Measurements from ENCODE around the gene PCGF3. TPM values are rescaled to one million over a fixed set of nuclear protein-coding genes. Genes with fewer than 3 reads are reported as not detected.
"Not testable (repeated sequence)": the region's sequence is repeated elsewhere in the genome, so short reads cannot be mapped to it uniquely, and the experiment has no call there.

PCGF3 gene
- total and polyA plus RNA-seq, 9 of the 15 experiments (the other 6 are each of a cell fraction or from before 2014, with no cell fraction given), result 2.6 to 46.1 (median 20.3) TPM

DNA sequence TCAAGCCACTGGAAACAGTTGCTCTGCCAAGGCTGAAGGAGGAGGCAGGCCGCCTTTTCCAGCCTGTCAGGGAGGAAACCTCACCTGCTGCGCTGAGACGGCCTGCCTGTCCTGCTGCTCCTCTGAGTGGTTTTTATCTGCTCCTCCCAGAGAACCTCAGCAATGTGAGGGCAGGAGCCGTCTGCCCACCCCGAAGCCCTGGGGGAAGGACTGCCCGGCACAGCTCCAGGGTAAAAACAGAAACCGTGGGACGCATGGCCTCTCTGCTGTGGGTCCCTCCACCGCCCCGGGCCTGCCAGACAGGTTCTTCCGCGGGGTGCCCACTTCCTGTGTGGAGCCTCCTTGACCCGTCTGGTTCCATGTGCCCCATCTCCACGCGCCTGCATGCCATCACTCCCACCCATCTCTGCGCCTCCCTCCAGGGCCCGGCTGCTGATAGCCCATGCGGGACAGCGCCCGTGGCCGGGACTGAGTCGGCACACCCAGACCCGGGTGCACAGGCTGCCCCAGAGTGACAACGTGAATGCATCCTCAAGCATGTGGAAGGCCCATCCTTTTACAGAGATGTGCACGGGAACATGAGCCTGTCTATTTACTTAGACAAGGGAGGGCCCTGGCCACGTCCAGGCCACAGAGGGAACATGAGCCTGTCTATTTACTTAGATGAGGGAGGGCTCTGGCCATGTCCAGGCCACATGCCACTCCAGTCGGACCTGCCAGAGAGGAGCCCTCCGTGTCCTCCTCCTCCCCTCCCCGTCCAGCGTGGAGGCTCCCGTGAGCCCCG lies 12.7 kb upstream of the PCGF3 start (continued):
- TF ChIP-seq, protein P1, sequence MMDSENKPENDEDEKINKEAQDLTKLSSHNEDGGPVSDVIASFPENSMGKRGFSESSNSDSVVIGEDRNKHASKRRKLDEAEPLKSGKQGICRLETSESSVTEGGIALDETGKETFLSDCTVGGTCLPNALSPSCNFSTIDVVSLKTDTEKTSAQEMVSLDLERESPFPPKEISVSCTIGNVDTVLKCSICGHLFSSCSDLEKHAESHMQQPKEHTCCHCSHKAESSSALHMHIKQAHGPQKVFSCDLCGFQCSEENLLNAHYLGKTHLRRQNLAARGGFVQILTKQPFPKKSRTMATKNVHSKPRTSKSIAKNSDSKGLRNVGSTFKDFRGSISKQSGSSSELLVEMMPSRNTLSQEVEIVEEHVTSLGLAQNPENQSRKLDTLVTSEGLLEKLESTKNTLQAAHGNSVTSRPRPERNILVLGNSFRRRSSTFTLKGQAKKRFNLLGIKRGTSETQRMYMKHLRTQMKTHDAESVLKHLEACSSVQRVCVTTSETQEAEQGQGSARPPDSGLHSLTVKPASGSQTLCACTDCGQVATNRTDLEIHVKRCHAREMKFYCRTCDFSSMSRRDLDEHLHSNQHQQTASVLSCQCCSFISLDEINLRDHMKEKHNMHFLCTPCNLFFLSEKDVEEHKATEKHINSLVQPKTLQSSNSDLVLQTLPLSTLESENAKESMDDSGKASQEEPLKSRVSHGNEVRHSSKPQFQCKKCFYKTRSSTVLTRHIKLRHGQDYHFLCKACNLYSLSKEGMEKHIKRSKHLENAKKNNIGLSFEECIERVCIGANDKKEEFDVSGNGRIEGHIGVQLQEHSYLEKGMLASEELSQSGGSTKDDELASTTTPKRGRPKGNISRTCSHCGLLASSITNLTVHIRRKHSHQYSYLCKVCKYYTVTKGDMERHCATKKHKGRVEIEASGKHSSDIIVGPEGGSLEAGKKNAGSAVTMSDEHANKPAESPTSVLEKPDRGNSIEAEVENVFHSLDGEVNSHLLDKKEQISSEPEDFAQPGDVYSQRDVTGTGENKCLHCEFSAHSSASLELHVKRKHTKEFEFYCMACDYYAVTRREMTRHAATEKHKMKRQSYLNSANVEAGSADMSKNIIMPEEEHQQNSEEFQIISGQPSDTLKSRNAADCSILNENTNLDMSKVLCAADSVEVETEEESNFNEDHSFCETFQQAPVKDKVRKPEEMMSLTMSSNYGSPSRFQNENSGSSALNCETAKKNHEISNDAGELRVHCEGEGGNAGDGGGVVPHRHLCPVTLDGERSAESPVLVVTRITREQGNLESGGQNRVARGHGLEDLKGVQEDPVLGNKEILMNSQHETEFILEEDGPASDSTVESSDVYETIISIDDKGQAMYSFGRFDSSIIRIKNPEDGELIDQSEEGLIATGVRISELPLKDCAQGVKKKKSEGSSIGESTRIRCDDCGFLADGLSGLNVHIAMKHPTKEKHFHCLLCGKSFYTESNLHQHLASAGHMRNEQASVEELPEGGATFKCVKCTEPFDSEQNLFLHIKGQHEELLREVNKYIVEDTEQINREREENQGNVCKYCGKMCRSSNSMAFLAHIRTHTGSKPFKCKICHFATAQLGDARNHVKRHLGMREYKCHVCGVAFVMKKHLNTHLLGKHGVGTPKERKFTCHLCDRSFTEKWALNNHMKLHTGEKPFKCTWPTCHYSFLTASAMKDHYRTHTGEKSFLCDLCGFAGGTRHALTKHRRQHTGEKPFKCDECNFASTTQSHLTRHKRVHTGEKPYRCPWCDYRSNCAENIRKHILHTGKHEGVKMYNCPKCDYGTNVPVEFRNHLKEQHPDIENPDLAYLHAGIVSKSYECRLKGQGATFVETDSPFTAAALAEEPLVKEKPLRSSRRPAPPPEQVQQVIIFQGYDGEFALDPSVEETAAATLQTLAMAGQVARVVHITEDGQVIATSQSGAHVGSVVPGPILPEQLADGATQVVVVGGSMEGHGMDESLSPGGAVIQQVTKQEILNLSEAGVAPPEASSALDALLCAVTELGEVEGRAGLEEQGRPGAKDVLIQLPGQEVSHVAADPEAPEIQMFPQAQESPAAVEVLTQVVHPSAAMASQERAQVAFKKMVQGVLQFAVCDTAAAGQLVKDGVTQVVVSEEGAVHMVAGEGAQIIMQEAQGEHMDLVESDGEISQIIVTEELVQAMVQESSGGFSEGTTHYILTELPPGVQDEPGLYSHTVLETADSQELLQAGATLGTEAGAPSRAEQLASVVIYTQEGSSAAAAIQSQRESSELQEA (IDR thresholded peaks at IDR 0.05; ENCODE audit: low read depth), result no peak
- peak in 1 of 2 experiments; percentile 38; a peak in 1 of 4 replicates for TF ChIP-seq FOXA3 (CRISPR knock-in tag; conservative IDR thresholded peaks at IDR 0.05 in 1 of 2, IDR thresholded peaks at IDR 0.05 in 1 of 2)
- TF ChIP-seq CBFA2T3 (IDR thresholded peaks at IDR 0.05), result peak; percentile 68

DNA sequence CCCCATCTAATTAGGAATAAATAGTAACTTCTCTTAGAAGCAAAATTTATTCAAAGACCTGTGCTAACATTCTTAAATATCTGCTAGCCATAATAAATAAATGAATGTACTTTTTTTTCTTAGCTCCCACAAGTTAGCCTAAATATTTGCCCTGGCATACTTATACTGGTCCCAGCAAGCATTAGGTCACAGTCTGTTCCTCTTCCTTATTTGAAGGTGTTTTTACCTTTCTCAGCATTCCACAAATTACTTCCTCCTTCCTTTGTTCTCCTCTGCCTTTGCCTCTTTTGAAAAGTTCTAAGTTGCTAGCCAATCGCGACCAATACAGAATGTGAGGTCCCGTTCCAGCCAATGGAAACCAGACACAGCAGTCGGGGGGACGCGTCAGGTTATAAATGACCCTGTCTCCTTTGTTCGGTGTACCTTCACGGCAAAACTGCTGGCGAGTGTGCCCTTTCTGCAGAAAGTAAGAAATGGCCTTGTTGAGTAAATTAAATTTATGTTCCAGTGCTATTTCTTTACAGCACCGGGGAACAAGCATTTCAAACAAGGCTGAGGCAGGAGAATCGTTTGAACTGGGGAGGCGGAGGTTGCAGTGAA lies 11.2 kb upstream of the PCGF3 start:
- BruUV-seq (replicated peaks); FAIRE-seq; ATAC-seq; intact Hi-C loops (cut with micrococcal nuclease); H3K79me2 ChIP-seq (ENCODE audit: control insufficient read depth, insufficient read depth, low read length); H3K27me3 ChIP-seq (ENCODE audit: control insufficient read depth in 2 of 2, insufficient read depth in 2 of 2, low read length in 2 of 2); in situ Hi-C loops (cut with MboI); H3K27ac ChIP-seq (ENCODE audit: extremely low read depth, low read depth, low read length); H3K36me3 ChIP-seq (ENCODE audit: control insufficient read depth, insufficient read depth, low read length); H3K9ac ChIP-seq (ENCODE audit: insufficient read depth in 1 of 2, low read depth in 2 of 2, low read length in 2 of 2); CTCF ChIA-PET (ENCODE audit: low intra/inter-chr PET ratio); H3K4me2 ChIP-seq (ENCODE audit: insufficient read depth, low read length); DNase-seq (ENCODE audit: extremely low read depth in 1 of 4, low spot score in 3 of 4); H3K9me3 ChIP-seq (replicated peaks; ENCODE audit: control insufficient read depth, insufficient read depth, low read depth, low read length); POLR2A ChIA-PET; H3K9me1 ChIP-seq (ENCODE audit: control insufficient read depth, insufficient read depth, low read length); H2AFZ ChIP-seq (ENCODE audit: low read depth, low read length); H3K4me3 ChIP-seq; H4K20me1 ChIP-seq (replicated peaks; ENCODE audit: control insufficient read depth, insufficient read depth, low read length): not testable (repeated sequence)
- WGBS (ENCODE audit: insufficient coverage, low coverage, missing lambda C conversion rate), result 66% methylated on average over 11 of the region's 12 CpGs
- H3K4me1 ChIP-seq (replicated peaks in 1 of 2; ENCODE audit: control insufficient read depth in 2 of 2, insufficient read depth in 2 of 2, low read length in 2 of 2), result peaks cover 7 to 25% of the 10 kb centered on the region in 2 experiments; a peak in 3 of 5 replicates

All from K562 (cell line).